Kidney (tissue), 14 donors: ENCODE data around the gene SEC24A. TPM values are rescaled to one million over a fixed set of nuclear protein-coding genes. Genes with fewer than 3 reads are reported as not detected.

Source experiments
- DNase-seq, 5 donors: peaks; one replicate each; pipeline ENCODE4 v3.0.0-alpha.2; 2013 to 2020
- FAIRE-seq: peaks from 2 replicates; lab custom pipeline; 2012; peaks lifted over from hg19 to GRCh38; lab: Jason Lieb, UNC
- H3K27ac ChIP-seq, 2 donors: one replicate each; pipeline ENCODE4 v1.7.0; 2013; ENCODE audit warnings: low read depth in 2 of 2, low read length in 2 of 2, inconsistent platforms in 1 of 2
- H3K27me3 ChIP-seq: one replicate; pipeline ENCODE4 v1.7.1; 2013; ENCODE audit warnings: low read length, inconsistent platforms; ENCODE audit not compliant: control insufficient read depth, insufficient read depth
- H3K36me3 ChIP-seq, 3 donors: one replicate each; pipeline versions ENCODE4 v1.7.0 to v1.7.1; 2013; ENCODE audit warnings: low read length in 3 of 3, control low read depth in 1 of 3, inconsistent platforms in 1 of 3; ENCODE audit not compliant: insufficient read depth in 3 of 3, control insufficient read depth in 2 of 3
- H3K4me1 ChIP-seq, 3 donors: one replicate each; pipeline versions ENCODE4 v1.7.0 to v1.7.1; 2013; ENCODE audit warnings: low read length in 3 of 3, inconsistent platforms in 1 of 3, low read depth in 1 of 3; ENCODE audit not compliant: control insufficient read depth in 2 of 3, insufficient read depth in 2 of 3
- H3K4me3 ChIP-seq, 3 donors: one replicate each; pipeline versions ENCODE4 v1.7.0 to v1.8.1; 2013; ENCODE audit warnings: low read length in 3 of 3, control low read depth in 1 of 3, inconsistent platforms in 1 of 3
- H3K9ac ChIP-seq, 3 donors: one replicate each; pipeline versions ENCODE4 v1.7.0 to v1.7.1; 2013; ENCODE audit warnings: low read length in 3 of 3, control low read depth in 1 of 3, inconsistent platforms in 1 of 3
- H3K9me3 ChIP-seq, 3 donors: one replicate each; pipeline versions ENCODE4 v1.7.0 to v1.7.1; 2013; ENCODE audit warnings: low read length in 3 of 3, control low read depth in 1 of 3, inconsistent platforms in 1 of 3; ENCODE audit not compliant: control insufficient read depth in 2 of 3, insufficient read depth in 1 of 3
- intact Hi-C: fragments of 100-400 bp; cut with DNase I; formaldehyde crosslinking; loops from one replicate; pipeline ENCODE4 v1.11.1; 2022
- polyA plus RNA-seq: library from polyadenylated mRNA; stranded (reverse); fragments of 350-450 nt; fragmentation: Illumina TruSeq; extraction: RNeasy Lipid Tissue Mini Kit (QIAGEN cat#74804); gene quantifications from one replicate; pipeline ENCODE4 v1.2.3, GENCODE V29; 2014; ENCODE audit warnings: low read depth, low replicate concordance; ENCODE audit not compliant: insufficient read depth
- total RNA-seq: library from RNA; stranded (reverse); fragmentation: NEBNext Ultra II Directional; extraction: Animal tissue kit (Norgen Biotek cat#: 25700); gene quantifications from one replicate; pipeline ENCODE4 v1.2.1, GENCODE V29; 2021
- TF ChIP-seq, protein P1 (sequence below): IDR thresholded peaks from 3 replicates; pipeline ENCODE4 v1.5.1; 2012; ENCODE audit warnings: mild to moderate bottlenecking, moderate library complexity, borderline replicate concordance; ENCODE audit not compliant: insufficient read depth; ENCODE audit errors: extremely low read depth
- donor health status: control.
- donor health status: control.
- donor health status: control.
- donor health status: control.
- donor health status: control.
- donor health status: DM: yes; HTN: yes; CAD: no.
- donor health status: Normal renal cell carcinoma (clear cell type).

Gene SEC24A
- total and polyA plus RNA-seq, 2 donors from 2014 or later = 2.8 to 21.2 TPM

DNA sequence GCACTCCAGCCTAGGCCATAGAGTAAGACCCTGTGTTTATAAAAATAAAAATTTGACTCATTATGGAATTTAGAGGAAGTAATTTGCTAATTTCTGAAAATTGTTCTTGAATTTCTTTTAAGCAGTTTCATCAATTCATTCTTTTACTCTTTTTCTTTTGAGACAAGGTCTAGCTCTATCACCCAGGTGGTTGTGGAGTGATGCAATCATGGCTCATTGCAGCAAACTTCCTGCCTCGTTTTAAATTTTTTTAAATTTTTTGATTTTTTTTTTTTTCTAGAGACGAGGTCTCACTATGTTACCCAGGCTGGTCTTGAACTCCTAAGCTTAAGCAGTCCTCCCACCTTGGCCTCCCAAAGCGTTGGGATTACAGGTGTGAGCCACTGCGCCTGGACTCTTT, 86.7 kb downstream of the SEC24A start:
- Histone ChIP-seq H3K9ac (no peak overlapping the region), H3K4me3 (no peak overlapping the region), H3K27ac (no peak overlapping the region), H3K9me3 (no peaks in the 10 kb centered on the region), H3K27me3 (no peaks in the 10 kb centered on the region), H3K4me1 (peaks cover 0 to 6% (median 4%) of the 10 kb centered on the region in 3 donors), H3K36me3 (no peaks in the 10 kb centered on the region)
- intact Hi-C loops = no loop called here
- TF ChIP-seq, protein P1, sequence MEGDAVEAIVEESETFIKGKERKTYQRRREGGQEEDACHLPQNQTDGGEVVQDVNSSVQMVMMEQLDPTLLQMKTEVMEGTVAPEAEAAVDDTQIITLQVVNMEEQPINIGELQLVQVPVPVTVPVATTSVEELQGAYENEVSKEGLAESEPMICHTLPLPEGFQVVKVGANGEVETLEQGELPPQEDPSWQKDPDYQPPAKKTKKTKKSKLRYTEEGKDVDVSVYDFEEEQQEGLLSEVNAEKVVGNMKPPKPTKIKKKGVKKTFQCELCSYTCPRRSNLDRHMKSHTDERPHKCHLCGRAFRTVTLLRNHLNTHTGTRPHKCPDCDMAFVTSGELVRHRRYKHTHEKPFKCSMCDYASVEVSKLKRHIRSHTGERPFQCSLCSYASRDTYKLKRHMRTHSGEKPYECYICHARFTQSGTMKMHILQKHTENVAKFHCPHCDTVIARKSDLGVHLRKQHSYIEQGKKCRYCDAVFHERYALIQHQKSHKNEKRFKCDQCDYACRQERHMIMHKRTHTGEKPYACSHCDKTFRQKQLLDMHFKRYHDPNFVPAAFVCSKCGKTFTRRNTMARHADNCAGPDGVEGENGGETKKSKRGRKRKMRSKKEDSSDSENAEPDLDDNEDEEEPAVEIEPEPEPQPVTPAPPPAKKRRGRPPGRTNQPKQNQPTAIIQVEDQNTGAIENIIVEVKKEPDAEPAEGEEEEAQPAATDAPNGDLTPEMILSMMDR = no peak
- FAIRE-seq = no peak
- no peak for DNase-seq

DNA sequence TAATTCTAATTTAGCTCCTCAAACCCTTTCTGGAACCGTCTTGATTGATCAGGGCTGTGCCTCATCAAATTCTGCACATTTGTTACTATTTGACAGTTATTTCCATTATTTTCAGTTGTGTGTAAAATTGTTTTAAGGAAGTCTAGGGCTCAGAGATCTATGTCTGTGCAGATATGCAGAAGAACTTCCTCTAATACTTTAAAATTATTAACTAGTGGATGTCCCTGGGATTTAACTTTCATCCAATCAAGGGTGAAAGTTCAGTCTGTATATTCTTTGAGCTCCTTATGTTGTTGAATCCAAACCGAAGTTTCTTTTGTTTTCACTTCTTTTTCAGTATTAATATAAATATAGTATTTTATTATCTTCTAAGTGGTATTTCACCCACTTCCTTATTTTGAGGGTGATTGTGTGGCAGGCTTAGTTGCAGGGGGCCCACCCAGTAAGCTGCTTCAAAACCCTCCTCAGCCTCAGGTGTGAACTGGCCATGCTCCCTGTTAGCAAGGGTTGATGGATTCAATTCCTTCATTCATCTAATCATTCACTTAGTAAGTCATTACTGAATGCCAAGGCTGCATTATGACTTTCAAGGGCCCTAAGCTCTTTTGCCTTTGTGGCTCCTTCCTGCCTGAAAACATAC, 87.7 kb downstream of the SEC24A start:
- Histone ChIP-seq H3K9ac (no peak overlapping the region), H3K36me3 (peaks cover 0 to 2% (median 0%) of the 10 kb centered on the region in 3 donors), H3K9me3 (no peaks in the 10 kb centered on the region), H3K27ac (no peak overlapping the region), H3K4me3 (no peak overlapping the region), H3K4me1 (peaks cover 0 to 6% (median 4%) of the 10 kb centered on the region in 3 donors), H3K27me3 (no peaks in the 10 kb centered on the region)
- TF ChIP-seq, protein P1 = no peak
- DNase-seq (peak in 2 of 5 donors; percentile 11 to 29), FAIRE-seq (no peak)
- intact Hi-C loops = no loop called here

DNA sequence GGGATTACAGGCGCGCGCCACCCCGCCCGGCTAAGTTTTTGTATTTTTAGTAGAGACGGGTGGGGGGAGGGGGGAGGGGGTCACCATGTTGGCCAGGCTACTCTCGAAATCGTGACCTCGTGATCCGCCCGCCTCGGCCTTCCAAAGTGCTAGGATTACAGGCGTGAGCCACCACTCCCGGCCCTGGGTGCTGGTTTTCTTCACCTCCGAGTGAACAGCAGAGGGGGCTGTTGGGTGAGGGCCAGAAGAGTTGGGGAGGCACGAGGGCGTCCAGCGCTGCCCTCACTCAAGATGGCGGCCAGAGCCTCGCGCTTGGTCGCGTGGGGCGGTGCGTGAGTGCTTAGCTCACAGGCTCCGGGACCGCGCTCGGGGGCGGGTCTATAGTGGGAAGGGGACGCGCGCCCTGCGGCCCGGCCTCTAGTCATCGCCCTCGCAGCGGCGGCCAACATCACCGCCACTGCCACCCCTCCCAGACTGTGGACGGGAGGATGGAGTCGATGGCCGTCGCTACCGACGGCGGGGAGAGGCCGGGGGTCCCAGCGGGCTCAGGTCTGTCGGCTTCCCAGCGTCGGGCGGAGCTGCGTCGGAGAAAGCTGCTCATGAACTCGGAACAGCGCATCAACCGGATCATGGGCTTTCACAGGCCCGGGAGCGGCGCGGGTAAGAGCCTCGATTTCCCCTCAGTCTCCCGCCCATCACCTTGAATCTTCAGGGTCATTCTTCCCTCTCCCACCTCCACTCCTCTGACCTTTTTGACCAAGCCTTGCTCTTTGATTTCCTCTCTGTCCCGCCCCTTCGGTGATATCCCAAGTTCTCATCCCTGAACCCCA, 89.8 kb downstream of the SEC24A start, which contains the start of gene CAMLG:
CAMLG (plus strand) TSS at position 416 of the 830 bp plus-strand sequence; CDS start at position 489, 73 bp downstream.
- Histone ChIP-seq H3K4me1 (peaks cover 0 to 6% (median 4%) of the 10 kb centered on the region in 3 donors), H3K9me3 (no peaks in the 10 kb centered on the region), H3K9ac (peak within 1 kb of the TSS; percentile 83 to 98 (median 97)), H3K27ac (peak within 1 kb of the TSS; percentile 93), H3K4me3 (peak within 1 kb of the TSS; percentile 87 to 97 (median 90)), H3K36me3 (peaks cover 2 to 5% (median 3%) of the 10 kb centered on the region in 3 donors), H3K27me3 (no peaks in the 10 kb centered on the region)
- FAIRE-seq (no peak), DNase-seq (peak; percentile 98 to 99 (median 99))
- intact Hi-C loops = no loop called here
- TF ChIP-seq, protein P1 = peak; percentile 33
